ENCODE data around the gene ATP8A2. TPM values are rescaled to one million over a fixed set of nuclear protein-coding genes. Genes with fewer than 3 reads are reported as not detected.

Gene ATP8A2
- total RNA-seq, 2 experiments from 2014 or later, result not detected

GRCh38 chr13:26050568-26051230, 678.9 kb downstream of the ATP8A2 start:
- TF ChIP-seq EZH2phosphoT487 (IDR thresholded peaks at IDR 0.05; ENCODE audit: borderline replicate concordance, low read depth, low read length) (no peak), CTCF (conservative IDR thresholded peaks at IDR 0.05; ENCODE audit: low read length) (no peak)
- no peaks in the 10 kb centered on the region for H3K4me1 ChIP-seq (ENCODE audit: insufficient read depth, low read length, poor library complexity, severe bottlenecking)
- no peak for DNase-seq (ENCODE audit: low spot score)
- intact Hi-C loops (cut with micrococcal nuclease; ENCODE audit: unreplicated experiment), result no loop called here
- no peak overlapping the region for H3K27ac ChIP-seq (ENCODE audit: low read depth, low read length, poor library complexity, severe bottlenecking)
- H3K9me3 ChIP-seq (ENCODE audit: low read length), result no peaks in the 10 kb centered on the region
- H3K36me3 ChIP-seq (ENCODE audit: insufficient read depth, low read length), result no peaks in the 10 kb centered on the region
- H3K4me3 ChIP-seq (ENCODE audit: low read depth, low read length, poor library complexity, severe bottlenecking), result no peak overlapping the region
- BruUV-seq (replicated peaks), result no TSS peak
- H4K20me1 ChIP-seq (ENCODE audit: insufficient read depth, low read length), result no peaks in the 10 kb centered on the region
- H2AFZ ChIP-seq (ENCODE audit: low read length), result no peak overlapping the region
- no peak overlapping the region for H3K4me2 ChIP-seq (ENCODE audit: low read length)
- ChIA-PET CTCF (ENCODE audit: unreplicated experiment) (no interaction called here), POLR2A (no interaction called here)
- no peaks in the 10 kb centered on the region for H3K79me2 ChIP-seq (ENCODE audit: insufficient read depth, low read depth, low read length)
- no peaks in the 10 kb centered on the region for H3K9me2 ChIP-seq (ENCODE audit: insufficient read depth, low read length)

GRCh38 chr13:26051231-26051656, 679.5 kb downstream of the ATP8A2 start:
- no peak for TF ChIP-seq EZH2phosphoT487 (IDR thresholded peaks at IDR 0.05; ENCODE audit: borderline replicate concordance, low read depth, low read length)
- TF ChIP-seq CTCF (conservative IDR thresholded peaks at IDR 0.05; ENCODE audit: low read length), result no peak
- no peak for DNase-seq (ENCODE audit: low spot score)
- ChIA-PET POLR2A (no interaction called here), CTCF (ENCODE audit: unreplicated experiment) (no interaction called here)
- BruUV-seq (replicated peaks), result no TSS peak
- Histone ChIP-seq H3K4me1 (ENCODE audit: insufficient read depth, low read length, poor library complexity, severe bottlenecking) (no peaks in the 10 kb centered on the region), H3K27ac (ENCODE audit: low read depth, low read length, poor library complexity, severe bottlenecking) (no peak overlapping the region), H4K20me1 (ENCODE audit: insufficient read depth, low read length) (no peaks in the 10 kb centered on the region), H3K4me3 (ENCODE audit: low read depth, low read length, poor library complexity, severe bottlenecking) (no peak overlapping the region), H3K36me3 (ENCODE audit: insufficient read depth, low read length) (no peaks in the 10 kb centered on the region), H2AFZ (ENCODE audit: low read length) (no peak overlapping the region), H3K4me2 (ENCODE audit: low read length) (no peak overlapping the region), H3K9me2 (ENCODE audit: insufficient read depth, low read length) (no peaks in the 10 kb centered on the region), H3K9me3 (ENCODE audit: low read length) (no peaks in the 10 kb centered on the region), H3K79me2 (ENCODE audit: insufficient read depth, low read depth, low read length) (no peaks in the 10 kb centered on the region)
- intact Hi-C loops (cut with micrococcal nuclease; ENCODE audit: unreplicated experiment), result no loop called here

- DNase-seq (ENCODE audit: low spot score), result no peak
These were observed 680.0 kb downstream of the ATP8A2 start, which contains the start of gene SHISA2 for GRCh38 chr13:26051657-26052311. Gene SHISA2 (minus strand): TSS chr13:26052016. CDS start chr13:26050975, 1,041 bp downstream.

More at GRCh38 chr13:26051657-26052311, 680.0 kb downstream of the ATP8A2 start, which contains the start of gene SHISA2:
- H3K9me3 ChIP-seq (ENCODE audit: low read length), result no peaks in the 10 kb centered on the region
- H2AFZ ChIP-seq (ENCODE audit: low read length), result no peak within 1 kb of the TSS
- TF ChIP-seq CTCF (conservative IDR thresholded peaks at IDR 0.05; ENCODE audit: low read length) (no peak), EZH2phosphoT487 (IDR thresholded peaks at IDR 0.05; ENCODE audit: borderline replicate concordance, low read depth, low read length) (no peak)
- no peak within 1 kb of the TSS for H3K4me3 ChIP-seq (ENCODE audit: low read depth, low read length, poor library complexity, severe bottlenecking)
- no peak within 1 kb of the TSS for H3K27ac ChIP-seq (ENCODE audit: low read depth, low read length, poor library complexity, severe bottlenecking)
- POLR2A ChIA-PET, result interaction anchor here (0.6 kb wide), 1 partner anchor 78 kb away, joined by 3 read pairs; no protein-coding TSS in a partner anchor
- H3K79me2 ChIP-seq (ENCODE audit: insufficient read depth, low read depth, low read length), result no peaks in the 10 kb centered on the region
- no peaks in the 10 kb centered on the region for H3K4me1 ChIP-seq (ENCODE audit: insufficient read depth, low read length, poor library complexity, severe bottlenecking)
- CTCF ChIA-PET (ENCODE audit: unreplicated experiment), result no interaction called here
- no peaks in the 10 kb centered on the region for H4K20me1 ChIP-seq (ENCODE audit: insufficient read depth, low read length)
- intact Hi-C loops (cut with micrococcal nuclease; ENCODE audit: unreplicated experiment), result no loop called here
- no peak within 1 kb of the TSS for H3K4me2 ChIP-seq (ENCODE audit: low read length)
- no peaks in the 10 kb centered on the region for H3K9me2 ChIP-seq (ENCODE audit: insufficient read depth, low read length)
- no TSS peak for BruUV-seq (replicated peaks)
- H3K36me3 ChIP-seq (ENCODE audit: insufficient read depth, low read length), result no peaks in the 10 kb centered on the region

Data from OCI-LY7 (cell line).